Activated CD8-positive, alpha-beta memory T cell treated with anti-CD3 and anti-CD28 coated beads for 4 hours (primary cell): ENCODE measurements around the gene F2RL3.
A peak's percentile ranks its signal among the peaks of the same experiment; 100 is the strongest.

Source experiments
- DNase-seq, 2 donors: peaks; one replicate each; pipeline ENCODE4 v3.0.0-alpha.2; 2020; ENCODE audit warnings: low read depth in 2 of 2

Gene F2RL3

DNA sequence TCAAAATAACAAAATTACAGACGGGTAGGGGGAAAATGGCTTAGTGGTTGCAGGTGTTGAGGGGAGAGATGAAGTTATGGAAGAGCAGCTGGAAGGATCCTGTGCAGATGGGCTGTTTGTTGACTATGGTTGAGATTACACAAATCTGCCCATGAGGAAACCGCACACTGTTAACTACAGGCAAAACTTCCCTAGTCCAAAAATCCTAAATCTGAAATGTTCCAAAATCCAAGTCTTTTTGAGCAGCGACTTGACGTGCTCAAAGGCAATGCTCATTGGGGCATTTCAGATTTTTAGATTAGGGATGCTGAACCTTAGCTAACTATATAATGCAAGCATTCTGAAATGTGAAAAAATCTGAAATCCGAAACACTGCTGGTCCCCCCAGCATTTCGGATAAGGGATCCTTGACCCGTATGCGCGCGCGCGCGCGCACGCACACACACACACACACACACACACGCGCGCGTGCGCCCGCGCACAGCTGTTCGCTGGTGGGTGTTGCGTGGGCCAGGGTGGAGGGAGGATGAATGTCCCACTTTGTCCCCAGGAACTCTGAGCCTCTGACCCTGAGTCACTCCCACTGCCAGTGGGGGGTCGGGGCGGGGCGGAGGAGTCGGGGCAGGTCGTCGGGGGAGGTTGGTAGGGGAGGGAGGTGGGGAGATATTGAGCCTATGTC, 6.8 kb downstream of the F2RL3 start:
- no peak for DNase-seq

DNA sequence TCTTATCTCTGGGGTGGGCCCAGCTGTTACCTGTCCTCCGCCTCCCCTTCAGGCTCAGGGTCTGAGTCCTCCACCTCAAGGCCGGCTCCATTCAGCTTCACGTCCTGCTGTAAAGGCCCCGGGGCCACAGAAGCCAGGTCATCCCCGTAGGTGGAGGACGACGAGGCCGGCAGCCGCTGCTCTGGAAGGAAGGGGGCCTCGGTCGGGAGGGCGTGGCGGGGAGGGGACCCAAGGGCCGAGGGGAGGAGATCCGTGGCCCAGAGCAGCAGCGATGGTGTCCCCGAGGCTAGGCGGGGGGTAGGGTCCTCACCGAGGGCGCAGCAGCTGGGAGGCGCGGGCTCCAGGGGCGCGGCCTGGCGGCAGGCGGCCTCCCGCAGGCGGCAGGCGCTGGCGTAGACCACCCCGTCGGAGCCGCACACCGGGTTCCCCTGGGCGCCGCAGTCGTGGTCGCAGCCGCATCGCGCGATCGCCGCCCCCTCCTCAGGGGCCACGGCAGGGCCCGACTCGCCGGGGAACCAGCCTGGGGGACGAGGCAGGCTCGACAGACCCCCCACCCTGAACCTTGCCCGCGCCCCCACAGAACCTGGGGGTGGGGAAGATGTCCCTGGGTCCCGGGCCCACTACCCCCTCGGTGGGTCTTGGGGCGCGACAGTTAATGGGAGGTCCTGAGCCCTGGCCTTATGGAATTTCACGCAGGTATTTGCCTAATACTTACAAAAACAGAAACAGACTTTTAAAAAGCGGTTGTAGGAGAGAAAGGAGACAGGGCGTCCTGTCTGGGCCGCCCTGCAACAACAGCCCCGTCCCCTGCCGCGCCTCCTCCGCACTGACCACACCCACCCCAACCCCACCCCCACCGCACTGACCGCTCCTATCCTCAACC, 7.6 kb downstream of the F2RL3 start:
- no peak for DNase-seq

DNA sequence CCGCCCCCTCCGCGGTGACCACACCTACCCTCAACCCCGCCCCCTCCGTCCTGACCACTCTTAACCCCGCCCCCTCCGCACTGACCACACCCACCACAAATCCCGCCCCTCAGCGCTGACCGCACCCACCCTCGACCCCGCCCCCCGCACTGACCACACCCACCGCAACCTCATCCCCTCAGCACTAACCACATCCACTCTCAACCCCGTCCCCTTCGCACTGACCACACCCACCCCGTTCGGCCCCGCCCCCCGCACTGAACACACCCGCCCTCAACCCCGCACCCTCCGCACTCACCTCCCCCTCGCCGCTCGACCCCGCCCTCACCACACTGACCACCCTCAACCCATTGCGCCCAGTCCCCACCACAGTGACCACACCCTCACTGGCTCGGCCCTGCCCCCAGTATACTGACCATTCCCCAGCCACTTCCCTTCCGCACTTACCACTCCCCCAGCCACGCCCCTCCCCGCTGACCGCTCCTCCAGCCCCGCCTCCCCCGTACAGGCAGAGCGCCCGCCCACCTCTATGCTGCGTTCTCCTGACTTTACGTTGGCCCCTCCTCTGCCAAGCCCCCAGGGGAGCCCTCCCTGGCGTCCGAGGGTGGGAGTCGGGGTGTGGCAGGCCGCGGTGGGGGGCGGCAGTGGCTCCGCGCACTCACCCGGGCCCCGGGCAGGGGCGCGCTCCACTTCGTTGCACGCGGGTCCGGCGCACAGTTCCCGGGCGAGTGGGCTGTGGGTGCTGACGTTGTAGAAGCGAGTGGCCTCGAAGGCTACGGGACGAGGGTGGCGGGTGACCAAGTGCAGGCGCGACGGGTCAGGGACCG, 8.4 kb downstream of the F2RL3 start:
- peak; percentile 33 to 44 for DNase-seq

DNA sequence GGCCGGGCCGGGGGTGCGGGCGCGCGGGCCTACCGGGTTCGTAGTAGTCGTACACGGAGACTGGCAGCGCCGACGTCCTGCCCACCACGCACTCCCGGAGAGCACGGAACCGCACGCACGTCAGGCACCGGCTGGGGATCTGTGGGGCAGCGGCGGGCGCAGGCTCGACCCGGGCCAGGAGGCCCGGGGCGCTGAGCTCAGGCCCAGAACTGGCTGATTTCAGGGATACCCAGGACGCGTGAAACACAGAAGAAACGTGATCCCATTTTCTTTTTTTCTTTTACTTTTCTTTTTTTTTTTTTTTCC, 9.0 kb downstream of the F2RL3 start:
- no peak for DNase-seq

DNA sequence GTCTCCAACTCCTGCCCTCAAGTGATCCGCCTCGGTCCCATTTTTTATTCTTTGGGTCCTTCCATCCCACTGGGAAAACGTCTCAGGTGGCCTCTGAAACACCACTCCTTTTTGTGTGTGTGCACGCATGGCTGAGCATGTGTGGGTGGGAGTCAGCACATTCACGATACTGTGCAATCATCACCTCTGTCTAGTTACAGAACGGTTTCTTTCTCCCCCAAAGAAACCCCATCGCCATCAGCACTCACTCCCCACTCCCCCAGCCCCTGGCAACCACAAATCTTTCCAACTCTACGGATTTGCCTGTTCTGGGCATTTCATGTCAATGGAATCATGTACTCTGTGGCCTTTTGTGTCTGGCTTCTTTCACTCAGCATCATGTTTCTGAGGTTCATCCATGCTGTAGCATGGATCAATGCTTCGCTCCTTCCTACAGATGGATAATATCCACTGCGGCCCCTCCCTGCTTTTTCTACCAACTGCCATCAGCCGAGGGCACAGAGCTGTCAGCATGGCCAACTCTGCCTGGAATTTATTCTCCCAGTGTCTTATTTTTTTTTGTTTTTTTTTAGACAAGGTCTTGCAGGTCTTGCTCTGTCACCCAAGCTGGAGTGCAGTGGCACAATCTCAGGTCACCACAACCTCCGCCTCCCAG, 9.7 kb downstream of the F2RL3 start:
- DNase-seq, result no peak

DNA sequence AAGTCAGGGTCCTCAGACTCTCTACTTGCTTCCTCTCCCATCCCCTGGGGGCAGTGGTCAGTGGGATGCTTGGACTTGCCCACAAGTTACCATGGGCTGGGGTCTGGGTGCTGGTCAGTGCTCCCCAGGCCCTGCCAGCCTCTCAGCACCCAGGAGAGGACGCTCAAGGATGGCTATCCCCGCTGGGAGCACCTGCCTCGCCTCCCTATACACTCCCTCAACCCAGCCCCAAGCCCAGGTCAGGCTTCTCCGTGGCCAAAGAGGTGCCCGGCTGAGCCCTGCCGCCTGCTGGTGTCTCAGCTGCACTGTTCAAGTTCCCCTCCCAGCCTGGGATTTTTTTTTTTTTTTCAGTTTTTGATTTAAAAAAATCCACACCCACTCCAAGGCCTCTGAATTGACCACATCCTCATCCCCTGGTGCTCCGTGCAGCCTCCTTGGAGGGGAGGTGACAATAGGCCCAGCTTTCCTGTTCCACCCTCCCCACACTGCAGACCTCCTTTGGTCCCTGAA, 10.8 kb downstream of the F2RL3 start:
- DNase-seq, result no peak

DNA sequence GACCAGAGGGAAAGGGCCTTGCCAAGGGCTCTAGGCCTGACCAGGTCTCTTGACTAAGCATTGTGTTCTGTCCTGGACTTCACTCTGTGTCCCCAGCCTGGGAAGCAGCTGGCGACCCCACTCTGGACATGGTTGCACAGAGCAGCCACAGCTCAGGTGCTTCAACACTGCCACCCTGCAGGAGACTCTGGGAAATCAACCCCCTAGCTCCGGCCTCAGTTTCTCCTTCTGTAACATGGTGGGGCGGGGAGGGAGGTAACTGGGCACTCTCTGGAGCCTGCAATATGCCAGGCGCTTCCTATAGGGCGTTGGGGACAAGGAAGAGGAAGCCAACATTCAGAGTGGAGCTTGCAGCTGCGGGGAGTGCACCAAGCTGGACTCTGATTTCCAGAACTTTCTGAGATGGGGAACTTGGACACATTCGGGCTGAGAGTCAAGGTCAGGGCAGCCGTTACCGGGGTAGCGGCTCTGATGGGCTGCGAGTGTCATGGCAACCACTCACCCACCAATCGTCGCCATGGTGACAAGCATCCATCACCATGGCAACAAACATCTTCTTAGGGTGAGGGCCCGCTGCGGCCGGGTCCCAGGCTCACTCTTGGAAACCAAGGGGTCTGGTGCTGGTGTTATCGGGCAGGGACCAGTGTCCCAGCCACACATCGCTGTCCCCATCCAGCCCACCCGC, 12.8 kb downstream of the F2RL3 start:
- DNase-seq, result no peak

DNA sequence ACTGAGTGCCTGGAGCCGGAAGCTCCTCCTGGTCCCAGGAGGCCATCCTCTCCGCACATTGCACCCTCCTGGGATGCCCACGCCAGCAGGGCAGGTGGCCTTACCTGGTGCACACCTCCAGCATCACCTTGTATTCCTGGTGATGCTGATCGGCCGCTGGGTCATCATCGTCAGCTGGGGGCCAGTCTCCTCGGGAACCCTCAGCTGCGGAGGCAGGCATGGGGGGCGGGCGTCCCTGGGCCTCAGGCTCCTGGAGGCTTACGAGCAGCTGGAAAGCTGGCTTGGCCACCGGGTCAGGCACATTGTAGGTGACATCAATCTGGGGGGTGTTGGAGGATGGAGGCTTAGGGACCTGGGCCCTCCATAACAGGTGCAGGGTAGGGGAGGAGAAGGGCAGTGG, 13.7 kb downstream of the F2RL3 start:
- no peak for DNase-seq

DNA sequence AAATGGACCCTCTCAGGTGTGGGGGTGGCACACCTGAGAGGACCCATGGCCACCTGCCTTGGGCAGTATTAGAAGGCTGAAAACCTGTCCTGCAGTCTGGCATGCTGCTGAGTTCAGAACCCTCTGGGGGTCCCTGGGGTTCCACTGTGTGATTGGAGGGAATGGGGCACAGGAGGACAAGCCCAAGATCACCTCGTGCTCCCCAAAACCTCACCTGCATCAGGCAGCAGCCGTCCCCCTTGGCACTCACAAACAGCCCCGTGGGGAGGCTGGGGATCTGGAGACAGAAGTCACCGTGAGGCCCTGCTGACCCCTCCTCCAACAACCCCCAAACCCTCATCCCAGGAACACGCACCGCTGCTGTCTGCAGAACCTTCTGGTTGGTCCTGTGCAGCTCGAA, 14.5 kb downstream of the F2RL3 start:
- DNase-seq, result no peak

DNA sequence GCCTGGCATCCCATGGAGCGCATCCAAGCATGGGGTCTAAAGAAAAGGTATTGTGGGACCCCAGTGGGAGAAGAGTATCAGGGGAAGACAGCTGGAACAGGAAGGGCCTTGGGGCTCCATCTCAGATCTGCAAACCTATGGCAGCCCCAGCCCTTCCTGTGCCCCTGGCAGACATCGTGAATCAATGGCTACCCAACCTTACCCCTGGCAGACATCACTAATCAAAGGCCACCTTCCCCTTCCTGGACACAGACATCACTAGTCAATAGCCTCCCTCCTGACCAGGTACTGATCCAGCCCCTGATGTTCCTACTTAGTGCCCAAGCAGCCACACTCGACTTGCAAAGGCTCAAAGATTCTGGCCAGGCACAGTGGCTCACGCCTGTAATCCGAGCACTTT, 15.8 kb downstream of the F2RL3 start:
- no peak for DNase-seq

DNA sequence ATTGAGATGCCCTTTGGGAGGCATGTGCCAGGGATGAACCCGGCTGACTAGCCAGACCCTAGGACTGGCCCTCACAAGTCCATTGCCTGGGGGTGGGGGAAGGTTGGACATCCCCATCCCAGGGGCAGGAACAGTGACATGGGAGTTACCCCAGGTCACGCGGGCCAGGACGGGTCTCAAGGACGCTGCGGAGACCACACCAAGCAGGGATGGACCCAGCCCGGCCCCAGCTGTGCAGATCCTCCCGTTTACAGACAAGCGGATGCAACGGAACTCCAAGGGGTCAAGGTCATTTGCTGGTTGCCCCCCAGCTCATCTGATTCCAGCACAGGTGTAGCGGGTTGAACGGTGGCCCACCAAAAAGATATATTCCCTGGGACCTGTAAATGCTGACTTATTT, 20.0 kb downstream of the F2RL3 start:
- no peak for DNase-seq

DNA sequence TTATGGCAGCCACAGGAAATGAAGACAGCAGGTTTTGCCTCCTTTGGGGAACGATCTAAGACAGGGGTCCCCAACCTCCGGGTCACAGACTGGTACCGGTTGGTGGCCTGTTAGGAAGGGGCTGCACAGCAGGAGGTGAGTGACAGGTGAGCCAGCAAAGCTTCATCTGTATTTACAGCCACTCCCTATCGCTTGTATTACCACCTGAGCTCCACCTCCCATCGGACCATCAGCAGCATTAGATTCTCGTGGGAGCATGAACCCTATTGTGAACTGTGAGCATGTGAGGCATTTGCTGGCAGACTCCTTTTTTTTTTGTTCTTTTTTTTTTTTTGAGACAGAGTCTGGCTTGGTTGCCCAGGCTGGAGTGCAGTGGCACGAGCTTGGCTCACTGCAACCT, 22.2 kb downstream of the F2RL3 start:
- DNase-seq, result no peak

DNA sequence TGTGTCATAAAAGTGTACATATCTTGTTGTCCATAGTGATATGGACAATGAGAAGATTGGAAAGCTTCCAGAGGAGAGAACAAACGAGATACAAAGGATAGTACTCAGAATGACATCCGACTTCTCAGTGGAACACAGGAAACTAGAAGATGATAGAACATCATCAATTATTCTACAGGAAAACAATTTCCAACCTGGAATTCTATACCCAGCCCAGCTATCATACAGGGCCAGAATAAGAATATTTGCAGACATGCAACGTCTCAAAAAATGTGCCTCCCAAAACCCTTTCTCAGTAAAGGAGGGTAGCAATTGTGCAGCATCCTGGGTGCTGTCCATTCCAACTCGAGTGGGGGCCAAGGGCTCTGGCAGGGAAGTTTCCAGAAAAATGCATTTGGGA, 24.0 kb downstream of the F2RL3 start:
- no peak for DNase-seq

DNA sequence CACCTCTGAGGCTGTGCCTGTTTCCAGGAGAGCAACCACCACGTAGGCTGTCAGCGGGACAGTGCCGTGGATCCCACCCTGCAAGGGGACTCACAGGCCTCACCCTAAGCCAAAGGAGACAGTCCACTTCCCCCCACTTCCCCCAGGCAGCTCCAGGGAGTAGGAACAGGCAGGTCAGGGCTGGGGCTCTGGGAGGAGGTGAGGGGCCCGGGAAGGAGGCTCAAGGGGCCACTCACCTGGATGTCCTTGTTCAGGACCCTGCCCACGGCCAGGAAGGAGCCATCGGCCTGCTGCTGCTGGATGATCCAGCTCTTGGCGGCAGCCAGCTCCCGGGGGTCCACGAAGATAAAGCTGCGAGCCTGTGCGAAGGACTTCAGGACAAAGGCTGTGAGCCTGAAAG, 25.6 kb downstream of the F2RL3 start:
- no peak for DNase-seq

DNA sequence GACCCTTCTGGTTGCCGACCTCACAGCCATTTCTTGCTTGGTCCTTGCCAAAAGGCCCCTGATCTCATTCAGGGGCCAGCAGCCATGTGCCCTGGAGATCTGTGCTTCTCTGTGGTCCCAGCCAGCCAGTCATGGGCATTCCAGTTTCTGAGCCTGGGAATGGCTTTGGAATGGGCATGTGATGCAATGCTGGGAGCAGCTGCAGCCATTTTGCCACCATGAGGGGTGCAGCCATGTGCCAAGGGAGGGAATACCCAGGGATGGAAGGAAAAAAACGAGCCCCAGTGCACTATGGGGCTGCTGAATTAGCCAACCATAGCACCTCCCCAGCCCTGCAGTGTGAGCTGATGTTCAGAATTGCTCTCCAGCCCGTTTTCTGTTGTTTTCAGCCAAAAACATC, 26.3 kb downstream of the F2RL3 start:
- DNase-seq, result no peak

DNA sequence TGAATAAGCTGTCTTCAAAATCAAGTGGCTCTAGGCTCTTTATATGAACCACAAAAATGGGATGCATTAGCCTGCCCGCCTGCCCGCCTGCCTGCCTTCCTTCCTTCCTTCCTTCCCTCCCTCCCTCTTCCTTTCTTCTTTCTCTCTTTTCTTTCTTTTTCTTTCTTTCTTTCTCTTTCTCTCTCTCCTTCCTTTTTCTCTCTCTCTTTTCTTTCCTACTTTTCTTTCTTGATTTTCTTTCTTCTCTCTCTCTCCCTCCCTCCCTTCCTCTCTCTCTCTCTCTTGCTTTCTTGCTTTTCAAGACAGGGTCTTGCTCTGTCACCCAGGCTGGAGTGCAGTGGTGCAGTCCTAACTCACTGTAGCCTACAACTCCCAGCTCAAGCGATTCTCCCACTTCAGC, 26.9 kb downstream of the F2RL3 start:
- no peak for DNase-seq

DNA sequence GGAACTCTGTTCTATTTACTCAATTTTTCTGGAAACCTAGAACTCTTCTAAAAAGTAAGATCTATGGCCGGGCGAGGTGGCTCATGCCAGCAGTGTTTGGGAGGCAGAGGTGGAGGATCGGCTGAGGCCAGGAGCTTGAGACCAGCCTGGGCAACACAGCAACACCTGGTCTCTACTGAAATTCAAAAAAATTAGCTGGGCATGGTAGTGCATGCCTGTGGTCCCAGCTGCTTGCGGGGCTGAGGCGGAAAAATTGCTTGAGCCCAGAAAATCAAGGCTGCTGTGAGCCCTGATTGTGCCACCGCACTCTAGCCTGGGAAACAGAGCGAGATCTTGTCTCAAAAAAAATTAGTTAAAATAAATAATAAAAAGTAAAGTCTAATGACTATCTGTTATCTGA, 28.6 kb downstream of the F2RL3 start:
- DNase-seq, result no peak

DNA sequence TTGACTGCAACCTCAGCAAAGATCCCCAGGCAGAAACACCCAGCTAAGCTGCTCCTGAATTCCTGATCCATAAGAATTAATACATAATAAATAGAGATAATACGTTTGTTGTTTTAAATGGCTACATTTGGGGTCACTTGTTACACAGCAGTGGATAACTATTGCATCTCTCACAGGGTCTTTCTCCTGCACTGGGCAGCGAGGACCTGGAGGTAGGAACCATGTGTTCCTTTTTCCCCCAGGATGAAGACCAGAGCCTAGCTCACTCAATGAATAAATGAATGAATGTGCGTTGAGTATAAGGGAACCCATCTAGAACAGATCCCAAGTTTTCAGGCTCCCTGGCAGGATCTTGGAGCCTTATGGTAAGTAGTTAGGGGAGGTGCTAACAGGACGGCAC, 30.7 kb downstream of the F2RL3 start:
- no peak for DNase-seq

DNA sequence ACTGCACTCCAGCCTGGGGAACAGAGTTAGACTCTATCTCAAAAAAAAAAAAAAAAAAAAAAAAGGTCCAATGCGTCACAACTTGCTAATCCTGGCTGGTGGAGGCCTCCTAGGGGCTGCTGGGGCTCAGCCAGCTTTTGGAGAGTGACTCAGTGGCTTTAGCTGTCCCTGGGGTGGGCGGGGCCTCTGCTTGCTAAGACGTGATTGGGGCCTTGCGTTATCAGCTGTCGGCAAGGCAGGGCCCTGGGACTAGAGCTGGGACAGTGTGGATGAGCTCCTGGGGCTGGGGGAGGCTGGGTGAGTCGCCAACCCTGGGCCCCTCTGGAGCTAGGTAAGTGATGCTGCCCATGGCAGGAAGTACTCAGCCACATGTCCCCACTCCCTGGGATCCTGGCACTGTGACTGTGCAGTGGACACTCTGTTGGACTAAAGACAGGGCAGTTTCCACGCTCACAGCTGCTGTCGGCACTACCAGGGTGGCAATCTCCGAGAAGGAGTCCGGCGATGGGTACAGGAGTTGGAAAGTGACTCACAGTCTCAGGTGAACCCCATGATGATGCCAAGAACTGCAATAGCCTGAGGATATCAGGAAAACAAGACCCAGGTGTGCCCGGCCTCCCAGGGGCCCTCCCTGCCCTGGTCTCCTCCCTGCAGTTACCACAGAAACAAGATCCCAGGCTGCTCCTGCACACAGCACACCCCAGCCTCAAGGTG, 32.2 kb downstream of the F2RL3 start:
- DNase-seq, result no peak

DNA sequence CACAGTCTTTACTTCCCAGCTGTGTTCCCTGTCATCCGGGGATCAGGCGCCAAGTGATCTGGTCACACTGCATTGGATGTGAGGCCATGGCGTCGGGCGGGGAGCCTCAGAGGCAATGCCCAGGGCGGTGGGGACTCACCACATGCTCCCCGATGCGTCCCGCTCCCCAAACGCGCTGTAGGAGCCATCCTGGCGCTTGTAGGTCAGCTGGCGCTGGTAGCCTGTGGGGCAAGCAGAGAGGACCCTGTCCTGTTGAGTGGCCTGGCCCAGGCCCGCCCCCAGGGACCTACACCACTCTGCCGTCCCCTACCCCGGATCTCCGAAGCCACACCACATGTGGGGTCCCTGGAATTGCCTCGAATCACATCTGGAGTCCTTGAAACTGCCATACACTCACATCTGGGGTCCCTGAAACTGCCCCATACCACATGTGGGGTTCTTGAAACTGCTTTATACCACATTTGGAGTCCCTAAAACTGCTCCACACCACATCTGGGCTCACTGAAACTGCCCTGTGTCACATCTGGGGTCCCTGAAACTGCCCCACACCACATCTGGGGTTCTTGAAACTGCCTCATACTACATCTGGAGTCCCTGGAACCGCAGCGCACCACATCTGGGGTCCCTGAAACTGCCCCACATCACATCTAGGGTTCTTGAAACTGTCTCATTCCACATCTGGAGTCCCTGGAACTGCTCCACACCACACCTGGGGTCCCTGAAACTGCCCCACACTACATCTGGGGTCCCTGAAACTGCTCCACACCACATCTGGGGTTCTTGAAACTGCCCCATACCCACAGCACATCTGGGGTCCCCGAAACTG, 33.2 kb downstream of the F2RL3 start:
- no peak for DNase-seq
